SU-DHL-6 (cell line): ENCODE results near the gene B4GAT1.

Source experiments
- CTCF ChIP-seq: fragments of 200-600 bp; sonication (generic); IDR thresholded peaks from one replicate; pipeline ENCODE4 v1.5.1; 2017; ENCODE audit warnings: antibody characterized with exemption, mild to moderate bottlenecking, low read length, moderate library complexity; ENCODE audit not compliant: insufficient read depth, poor library complexity, severe bottlenecking
- EZH2phosphoT487 ChIP-seq: fragments of 200-600 bp; sonication (generic), shearing (Covaris generic); conservative IDR thresholded peaks from 2 replicates; pipeline ENCODE4 v1.6.1; 2018; ENCODE audit warnings: mild to moderate bottlenecking, antibody characterized with exemption, low read length, moderate library complexity, mixed read lengths

DNA sequence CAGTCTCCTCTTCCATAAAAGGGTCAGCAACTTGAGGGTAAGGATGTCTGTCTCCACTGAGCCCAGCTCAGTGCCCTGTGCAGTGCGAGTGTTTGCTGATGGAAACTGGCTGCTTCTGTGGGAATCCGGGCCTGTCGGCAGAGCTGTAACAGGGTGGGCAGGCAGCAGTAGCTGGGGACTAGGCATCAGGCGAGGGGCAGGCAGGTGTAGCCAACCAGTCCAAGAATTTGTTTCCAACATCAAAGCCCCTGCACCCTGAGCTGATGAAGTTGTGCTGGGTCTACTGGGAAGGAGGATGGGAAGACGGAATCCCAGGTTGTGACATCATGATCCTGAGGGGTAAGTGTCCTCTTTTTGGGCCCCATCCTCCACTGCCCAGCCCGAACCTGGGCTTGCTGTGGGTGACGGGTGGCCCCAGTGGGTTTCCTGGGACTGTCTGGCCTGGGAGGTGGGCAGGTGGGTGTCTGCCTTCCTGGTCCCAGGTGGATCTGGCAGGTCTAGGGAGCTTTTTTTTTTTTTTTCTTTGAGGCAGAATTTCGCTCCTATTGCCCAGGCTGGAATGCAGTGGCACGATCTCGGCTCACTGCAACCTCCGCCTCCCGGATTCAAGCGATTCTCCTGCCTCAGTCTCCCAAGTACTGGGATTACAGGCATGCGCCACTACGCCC lies 13.1 kb upstream of the B4GAT1 start:
- TF ChIP-seq CTCF (no peak), EZH2phosphoT487 (no peak)
